ENCODE data around the gene RNF34.
"Not testable (repeated sequence)": the region's sequence is repeated elsewhere in the genome, so short reads cannot be mapped to it uniquely, and the experiment has no call there.

GRCh38 chr12:121374945-121375584, 24.9 kb upstream of the RNF34 start:
- not testable (repeated sequence) for TF ChIP-seq JUND (IDR thresholded peaks at IDR 0.05); RXRA (IDR thresholded peaks at IDR 0.05; ENCODE audit: borderline replicate concordance, low read depth); SIN3A (IDR thresholded peaks at IDR 0.05; ENCODE audit: borderline replicate concordance, low read depth, low read length); CTCF (IDR thresholded peaks at IDR 0.05); RCOR1 (IDR thresholded peaks at IDR 0.05; ENCODE audit: low read length); TAF1 (IDR thresholded peaks at IDR 0.05; ENCODE audit: borderline replicate concordance, low read depth, low read length); YY1 (IDR thresholded peaks at IDR 0.05; ENCODE audit: low read depth); POLR2AphosphoS5 (IDR thresholded peaks at IDR 0.05; ENCODE audit: low read depth, low read length); USF1 (IDR thresholded peaks at IDR 0.05; ENCODE audit: borderline replicate concordance, low read depth); SMC3 (IDR thresholded peaks at IDR 0.05; ENCODE audit: low read depth, low read length)
